ENCODE data around the gene IL17REL.

The IL17REL gene

DNA sequence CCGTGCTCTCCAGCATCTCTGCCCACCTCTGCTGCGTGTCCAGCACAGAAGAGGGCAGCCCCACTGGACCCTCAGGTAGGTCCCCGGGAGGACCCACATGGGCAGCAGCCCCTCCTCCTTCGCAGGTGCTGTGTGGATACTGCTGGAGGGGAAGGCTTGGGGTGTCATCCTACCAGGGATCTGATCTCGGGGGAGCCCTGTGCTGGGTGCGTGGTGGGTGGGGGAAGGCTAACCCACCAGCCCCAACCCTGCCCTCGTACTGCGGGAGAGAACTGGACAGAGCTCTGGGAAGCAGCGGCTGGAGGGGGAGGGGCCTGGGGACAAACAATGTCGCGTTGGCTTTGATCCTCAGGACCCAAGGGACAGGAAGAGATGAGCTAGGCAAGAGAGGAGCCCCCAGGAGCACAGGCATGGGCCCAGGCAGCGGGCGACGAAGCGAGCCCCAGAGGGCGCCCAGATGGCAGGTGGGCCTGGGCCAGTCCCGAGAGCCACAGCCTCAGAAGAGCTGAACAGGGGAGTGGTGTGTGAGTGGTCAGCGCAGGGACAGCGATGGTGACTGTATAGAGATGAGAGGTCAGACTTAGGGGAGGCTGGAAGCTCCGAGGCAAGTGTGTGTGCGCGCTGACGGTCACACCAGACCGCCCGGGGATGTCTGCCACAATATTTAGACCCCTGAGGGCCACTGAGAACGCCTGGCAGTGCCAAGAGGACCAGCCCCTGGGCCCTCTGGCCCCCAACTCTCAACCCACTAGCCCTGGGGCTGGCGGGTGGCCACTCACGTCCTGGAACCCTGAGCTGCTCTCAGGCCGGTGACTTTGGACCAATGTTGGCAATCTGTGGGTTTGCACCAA, 53.4 kb downstream of the IL17REL start:
- DNase-seq (ENCODE audit: low read depth in 1 of 2, low spot score in 1 of 2), result no peak

DNA sequence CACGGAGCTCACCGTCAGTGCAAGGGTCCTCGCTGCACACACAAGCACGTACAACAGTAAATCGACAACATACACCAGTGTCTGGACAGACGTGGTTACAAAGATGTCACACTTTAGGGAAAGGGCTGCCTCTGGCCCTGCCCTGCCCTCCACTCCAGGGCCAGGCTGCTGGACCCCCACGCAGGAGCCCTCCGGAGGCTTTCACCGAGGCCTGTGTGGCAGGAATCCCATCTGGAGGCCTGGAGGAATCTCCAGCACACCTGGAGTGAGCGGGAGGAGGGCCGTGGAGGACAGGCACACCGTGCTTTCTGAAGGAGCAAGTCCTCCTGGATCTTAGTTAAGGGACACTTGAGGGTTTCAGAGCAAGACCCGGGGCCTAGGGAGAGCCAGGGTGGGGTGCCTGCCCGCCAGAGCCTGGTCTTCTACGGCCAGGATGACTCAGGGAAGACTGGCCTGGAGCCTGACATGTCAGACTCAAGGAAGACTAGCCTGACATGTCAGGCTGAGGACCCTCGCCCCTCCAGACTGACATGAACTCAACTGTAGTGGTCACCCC, 54.1 kb downstream of the IL17REL start:
- DNase-seq (ENCODE audit: low read depth in 1 of 2, low spot score in 1 of 2), result no peak

DNA sequence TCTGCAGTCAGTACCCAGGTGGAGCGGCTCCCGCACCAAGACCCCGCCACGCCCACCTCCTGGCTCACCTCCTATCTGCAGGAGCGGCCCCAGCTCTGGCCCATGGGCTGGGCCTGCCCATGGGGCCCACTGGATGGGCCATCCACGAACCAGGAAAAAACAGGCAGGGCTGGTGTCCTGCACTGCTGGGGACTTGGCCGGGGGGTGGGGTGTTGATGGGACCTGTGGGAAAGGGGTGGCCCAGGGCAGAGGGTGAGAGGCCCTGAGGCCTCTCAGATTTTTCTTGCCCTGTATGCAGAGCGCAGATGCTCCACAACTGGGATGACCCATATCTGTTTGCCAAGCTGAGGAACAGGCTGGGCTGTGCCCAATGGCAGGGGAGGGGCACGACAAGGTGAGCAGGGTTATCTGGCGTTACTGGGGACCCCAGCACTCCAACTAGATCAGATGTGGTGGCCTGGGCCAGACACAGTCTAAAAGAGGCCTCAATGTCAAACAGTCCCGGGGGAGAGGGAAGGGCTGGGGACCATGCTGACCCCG, 54.7 kb downstream of the IL17REL start:
- DNase-seq (ENCODE audit: low read depth in 1 of 2, low spot score in 1 of 2), result no peak

DNA sequence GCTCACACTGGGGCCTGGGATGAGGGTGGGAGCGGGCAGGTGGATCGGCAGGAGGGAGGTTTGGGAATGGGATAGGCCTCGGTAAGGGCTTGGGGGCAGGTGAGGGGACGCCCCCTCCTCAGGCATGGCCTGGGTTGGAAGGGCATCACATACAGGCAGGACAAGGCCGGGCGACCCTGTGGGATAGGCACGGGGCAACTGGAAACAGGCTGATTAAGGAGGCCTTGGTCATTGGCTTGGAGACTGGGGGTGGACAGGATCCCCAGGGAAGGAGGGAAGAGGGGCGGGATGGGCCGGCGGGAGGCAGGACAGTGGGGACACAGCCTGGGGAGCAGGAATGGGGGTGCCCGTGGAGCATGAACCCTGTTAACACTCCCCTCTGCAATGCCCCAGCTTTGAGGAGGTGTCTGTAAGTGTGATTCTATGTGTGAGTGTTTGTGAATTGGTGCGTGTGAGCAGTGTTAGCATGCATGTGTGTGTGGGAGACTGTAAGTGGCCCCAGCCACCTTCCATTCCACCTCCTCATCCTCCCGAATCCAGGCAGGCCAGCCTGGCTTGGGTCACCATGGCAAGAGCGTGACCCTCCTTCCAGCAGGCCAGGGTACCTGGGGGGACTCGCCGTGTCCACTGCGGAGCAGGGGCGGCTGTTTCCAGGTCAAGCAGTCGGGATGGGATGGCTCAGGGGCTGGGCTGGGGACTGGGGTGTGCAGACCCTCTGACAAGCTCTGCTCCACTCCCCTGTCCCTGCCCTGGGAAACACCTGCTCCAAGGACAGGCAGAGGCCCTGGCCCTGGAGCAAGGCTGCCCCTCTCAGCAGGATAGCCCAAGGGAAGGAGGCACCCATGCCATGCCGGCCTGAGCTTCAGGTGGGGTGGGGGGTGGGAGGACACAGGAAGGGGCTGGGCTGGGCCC, 55.4 kb downstream of the IL17REL start:
- no peak for DNase-seq (ENCODE audit: low read depth in 1 of 2, low spot score in 1 of 2)

DNA sequence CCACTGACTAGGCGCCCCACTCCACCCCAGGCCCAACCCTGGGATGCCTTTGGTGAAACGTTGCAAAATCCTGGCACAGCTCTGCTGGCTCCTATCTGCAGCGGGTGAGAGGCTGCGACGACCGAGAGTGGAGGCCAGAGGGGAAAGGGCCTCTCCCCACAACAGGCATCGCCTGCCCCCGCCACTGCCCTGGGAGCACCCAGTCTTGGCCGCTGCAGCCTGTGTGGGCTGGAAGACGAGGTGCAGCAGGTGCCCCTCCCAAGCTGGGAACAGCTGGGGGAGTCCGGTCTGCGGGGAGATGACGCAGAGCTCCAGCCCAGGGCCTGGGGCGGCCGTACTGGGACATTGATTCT, 56.2 kb downstream of the IL17REL start:
- no peak for DNase-seq (ENCODE audit: low read depth in 1 of 2, low spot score in 1 of 2)

GRCh38 chr22:49955581-49956417, 56.8 kb downstream of the IL17REL start:
- DNase-seq (ENCODE audit: low read depth in 1 of 2, low spot score in 1 of 2), result no peak

- DNase-seq (ENCODE audit: low read depth in 1 of 2, low spot score in 1 of 2), result no peak
Observed at GRCh38 chr22:49954991-49955580, 57.5 kb downstream of the IL17REL start.

GRCh38 chr22:49954354-49954753, 58.2 kb downstream of the IL17REL start:
- no peak for DNase-seq (ENCODE audit: low read depth in 1 of 2, low spot score in 1 of 2)

- DNase-seq (ENCODE audit: low read depth in 1 of 2, low spot score in 1 of 2), result no peak
Observed at GRCh38 chr22:49953680-49954344, 58.8 kb downstream of the IL17REL start.

GRCh38 chr22:49953027-49953679, 59.4 kb downstream of the IL17REL start:
- DNase-seq (ENCODE audit: low read depth in 1 of 2, low spot score in 1 of 2), result no peak

GRCh38 chr22:49951986-49952896, 60.3 kb downstream of the IL17REL start:
- DNase-seq (ENCODE audit: low read depth in 1 of 2, low spot score in 1 of 2), result no peak

DNA sequence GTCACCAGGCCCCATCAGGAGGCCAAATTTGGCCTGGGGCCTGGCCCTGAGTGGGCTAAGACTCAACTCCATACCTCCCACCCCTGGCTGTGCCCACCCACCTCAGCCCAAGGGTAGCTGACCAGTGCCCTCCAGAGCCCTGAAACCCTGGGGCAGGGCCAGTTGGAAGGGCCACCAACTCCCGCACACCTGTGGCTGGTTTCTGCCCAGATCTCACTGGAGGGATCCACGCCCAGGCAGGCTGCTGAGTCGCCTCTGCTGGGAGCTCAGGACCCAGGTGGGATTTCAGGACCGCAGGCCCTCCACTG, 60.9 kb downstream of the IL17REL start:
- no peak for DNase-seq (ENCODE audit: low read depth in 1 of 2, low spot score in 1 of 2)

- no peak for DNase-seq (ENCODE audit: low read depth in 1 of 2, low spot score in 1 of 2)
Observed at GRCh38 chr22:49951000-49951677, 61.4 kb downstream of the IL17REL start.

GRCh38 chr22:49950396-49950994, 62.1 kb downstream of the IL17REL start:
- DNase-seq (ENCODE audit: low read depth in 1 of 2, low spot score in 1 of 2), result no peak

DNA sequence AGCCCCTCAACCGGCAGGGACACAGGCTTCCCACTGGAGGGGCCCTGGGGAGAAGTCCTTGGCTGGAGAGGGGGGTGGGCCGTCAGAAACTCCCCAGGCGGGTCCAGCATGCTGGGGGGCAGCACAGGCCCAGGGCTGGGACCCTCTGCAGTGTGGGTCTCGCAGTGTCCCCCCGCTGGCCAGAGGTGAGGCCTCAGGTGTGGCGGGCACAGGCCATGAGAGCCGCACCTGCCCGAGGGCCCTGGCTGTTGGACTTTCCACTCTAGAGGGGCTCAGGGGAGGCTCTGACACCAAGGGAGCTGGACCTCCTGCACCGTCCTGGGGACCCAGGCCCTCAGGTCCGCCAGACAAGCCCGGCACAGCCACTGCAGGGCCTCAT, 62.7 kb downstream of the IL17REL start:
- DNase-seq (ENCODE audit: low read depth in 1 of 2, low spot score in 1 of 2), result no peak

DNA sequence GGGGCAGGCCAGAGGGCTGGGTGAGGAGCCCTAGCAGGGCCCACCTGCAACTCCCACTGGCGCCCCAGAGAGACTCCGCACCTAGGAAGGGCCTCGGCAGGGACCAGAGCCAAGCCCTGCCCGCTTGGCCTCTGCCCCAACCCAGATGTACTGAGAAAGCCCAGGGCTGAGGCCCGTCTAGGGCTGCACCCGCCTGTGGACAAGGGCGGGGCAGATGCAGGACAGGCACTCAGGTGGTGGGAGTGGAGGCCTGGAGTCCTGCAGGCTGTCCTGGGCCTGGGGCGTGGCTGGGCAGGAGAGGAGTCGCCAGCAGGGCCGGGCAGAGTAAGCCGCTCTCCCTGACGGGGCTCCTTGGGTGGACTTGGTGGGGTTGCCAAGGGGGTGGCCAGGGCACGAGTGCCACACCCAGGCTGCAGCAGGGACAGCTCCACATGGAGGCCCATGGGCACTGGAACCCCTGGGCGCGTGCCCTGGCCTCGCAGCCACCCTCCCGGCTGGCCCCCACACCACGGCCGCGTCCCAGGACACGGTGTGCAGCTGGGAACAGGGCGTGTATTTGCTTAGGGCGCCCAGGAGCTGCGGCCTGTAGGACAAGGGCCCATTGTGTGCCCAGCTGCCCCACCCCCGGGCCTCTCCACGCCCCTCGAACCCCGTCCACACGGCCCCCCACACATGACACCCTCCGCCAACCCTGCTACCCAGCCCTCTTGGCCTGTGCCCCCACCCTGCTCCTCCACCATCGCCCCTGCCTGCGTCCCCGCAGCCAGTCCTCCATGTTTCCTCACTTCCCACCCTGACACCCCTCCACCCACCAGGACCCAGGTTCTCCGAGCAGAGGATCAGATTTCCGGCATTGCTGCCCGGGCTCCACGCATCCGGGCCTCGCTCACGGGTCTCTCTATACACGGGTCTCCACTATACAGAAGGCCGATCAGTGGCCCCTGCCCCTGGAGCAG, 63.3 kb downstream of the IL17REL start:
- DNase-seq (ENCODE audit: low read depth in 1 of 2, low spot score in 1 of 2), result no peak

Measured in activated CD4-positive, alpha-beta T cell treated with anti-CD3 and anti-CD28 coated beads, Interleukin-2, amount 50 U/mL, for 24 hours (primary cell).